ENCODE measurements around the gene ADGRV1. TPM values are rescaled to one million over a fixed set of nuclear protein-coding genes. Genes with fewer than 3 reads are reported as not detected.

The ADGRV1 gene
- total RNA-seq, 1 experiment from 2014 or later = 64.8 TPM

DNA sequence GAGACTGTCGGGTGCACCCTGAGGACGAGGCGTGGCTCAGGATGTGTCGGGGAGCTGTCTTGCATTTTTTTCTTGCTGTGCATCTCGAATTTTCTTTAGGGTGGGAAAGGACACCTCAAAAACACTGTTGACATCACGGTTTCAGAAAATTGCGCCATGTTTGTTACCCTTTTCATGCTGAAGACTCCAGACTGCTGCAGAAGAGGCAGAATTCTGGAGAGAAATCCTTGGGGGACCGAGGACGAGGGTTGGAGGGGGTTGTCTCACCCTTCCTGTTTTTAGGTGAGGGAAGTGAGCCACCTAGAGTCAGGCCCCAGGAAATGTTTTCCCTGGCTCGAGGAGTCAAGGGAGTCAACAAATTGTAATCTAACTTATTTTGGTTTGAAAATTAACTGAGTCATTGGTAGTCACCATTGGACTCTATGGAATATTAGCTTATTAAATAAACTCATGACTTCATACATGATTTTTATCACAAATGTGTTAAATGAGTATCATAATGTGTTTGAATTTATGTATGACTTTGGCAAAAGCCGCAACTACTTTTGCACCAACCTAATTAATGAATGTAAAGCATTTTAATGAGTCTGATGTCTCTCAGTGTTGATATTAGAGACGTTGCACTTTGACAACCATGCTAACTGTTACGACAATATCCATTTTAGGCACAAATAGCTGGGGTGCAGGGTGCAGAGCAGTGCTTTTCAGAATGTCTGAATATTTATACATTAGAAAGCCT lies 28.5 kb upstream of the ADGRV1 start:
- no CpG with 5 or more reads among the region's 13 CpGs for WGBS (ENCODE audit: extremely low coverage, insufficient read length, low lambda C conversion rate)
- no peak overlapping the region for H2BK5ac ChIP-seq (ENCODE audit: insufficient read length, low read length)
- Mint-ChIP-seq H3K36me3 (ENCODE audit: insufficient read depth in 1 of 3, low read depth in 3 of 3) (peaks cover under 1 to 12% (median under 1%) of the 10 kb centered on the region in 3 experiments; a peak in 5 of 7 replicates), H3K4me3 (peak overlapping the region; percentile 93 to 96), H3K27ac (peak overlapping the region; percentile 94 to 98 (median 96)), H3K4me1 (peaks cover 22 to 31% of the 10 kb centered on the region in 2 experiments), H3K9me3 (no peaks in the 10 kb centered on the region), H3K27me3 (ENCODE audit: low read depth) (no peaks in the 10 kb centered on the region)
- H3T11ph ChIP-seq (ENCODE audit: low read length) = no peak overlapping the region
- no peak overlapping the region for H3K4ac ChIP-seq (ENCODE audit: low read depth, low read length)
- no peaks in the 10 kb centered on the region for H3K79me1 ChIP-seq (ENCODE audit: insufficient read depth, low read depth, low read length, poor library complexity, severe bottlenecking)
- no peak overlapping the region for H3K56ac ChIP-seq (ENCODE audit: insufficient read length, low read depth, low read length)
- H2AK5ac ChIP-seq (ENCODE audit: insufficient read length, low read length) = no peak overlapping the region
- TF ChIP-seq, protein P1, sequence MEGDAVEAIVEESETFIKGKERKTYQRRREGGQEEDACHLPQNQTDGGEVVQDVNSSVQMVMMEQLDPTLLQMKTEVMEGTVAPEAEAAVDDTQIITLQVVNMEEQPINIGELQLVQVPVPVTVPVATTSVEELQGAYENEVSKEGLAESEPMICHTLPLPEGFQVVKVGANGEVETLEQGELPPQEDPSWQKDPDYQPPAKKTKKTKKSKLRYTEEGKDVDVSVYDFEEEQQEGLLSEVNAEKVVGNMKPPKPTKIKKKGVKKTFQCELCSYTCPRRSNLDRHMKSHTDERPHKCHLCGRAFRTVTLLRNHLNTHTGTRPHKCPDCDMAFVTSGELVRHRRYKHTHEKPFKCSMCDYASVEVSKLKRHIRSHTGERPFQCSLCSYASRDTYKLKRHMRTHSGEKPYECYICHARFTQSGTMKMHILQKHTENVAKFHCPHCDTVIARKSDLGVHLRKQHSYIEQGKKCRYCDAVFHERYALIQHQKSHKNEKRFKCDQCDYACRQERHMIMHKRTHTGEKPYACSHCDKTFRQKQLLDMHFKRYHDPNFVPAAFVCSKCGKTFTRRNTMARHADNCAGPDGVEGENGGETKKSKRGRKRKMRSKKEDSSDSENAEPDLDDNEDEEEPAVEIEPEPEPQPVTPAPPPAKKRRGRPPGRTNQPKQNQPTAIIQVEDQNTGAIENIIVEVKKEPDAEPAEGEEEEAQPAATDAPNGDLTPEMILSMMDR (conservative IDR thresholded peaks at IDR 0.05) = peak; percentile 82
- no peak overlapping the region for H2BK120ac ChIP-seq (ENCODE audit: low read depth, low read length, poor library complexity, severe bottlenecking)
- H2BK15ac ChIP-seq (ENCODE audit: low read depth, low read length) = no peak overlapping the region
- H3K23me2 ChIP-seq (ENCODE audit: insufficient read length, low read depth, low read length, poor library complexity, severe bottlenecking) = peaks cover 10% of the 10 kb centered on the region
- H4K20me1 ChIP-seq (ENCODE audit: control insufficient read depth, insufficient read depth, insufficient read length) = no peaks in the 10 kb centered on the region
- H3K18ac ChIP-seq (ENCODE audit: insufficient read length, low read depth, low read length) = peak overlapping the region; percentile 82
- H4K5ac ChIP-seq (ENCODE audit: insufficient read length, low read depth, low read length) = no peak overlapping the region
- no peaks in the 10 kb centered on the region; the same call in 1 of the 2 replicates for H3K79me2 ChIP-seq (ENCODE audit: insufficient read depth, low read length)
- H3K4me1 ChIP-seq (ENCODE audit: insufficient read depth, low read length) = 0 out of 2 replicates have a peak, but pooled peaks cover 2% of the 10 kb centered on the region
- H4K91ac ChIP-seq (ENCODE audit: insufficient read length, low read depth, low read length) = no peak overlapping the region
- peak overlapping the region; percentile 62 for H3K14ac ChIP-seq (ENCODE audit: insufficient read depth, low read length)
- peak overlapping the region; percentile 86 for H3K9ac ChIP-seq (ENCODE audit: extremely low read depth, insufficient read length, low read length)
- H2BK12ac ChIP-seq (ENCODE audit: insufficient read length, low read depth, low read length) = no peak overlapping the region
- DNase-seq = peak; percentile 73
- H2BK20ac ChIP-seq (ENCODE audit: low read depth, low read length, poor library complexity, severe bottlenecking) = no peak overlapping the region
- peak overlapping the region; percentile 98 for H3K4me2 ChIP-seq (ENCODE audit: insufficient read depth, insufficient read length, low read length)
- H3K27ac ChIP-seq (ENCODE audit: insufficient read length, low read depth, low read length) = peak overlapping the region; percentile 71
- H2AFZ ChIP-seq (ENCODE audit: low read length) = peak overlapping the region; percentile 99
- no peaks in the 10 kb centered on the region for H3K9me3 ChIP-seq (ENCODE audit: control insufficient read depth, low read depth, low read length)
- no peak overlapping the region for H3K23ac ChIP-seq (ENCODE audit: insufficient read length, low read depth, low read length)
- no peak overlapping the region for H4K8ac ChIP-seq (replicated peaks; ENCODE audit: insufficient read length, low read depth, low read length)
- no peaks in the 10 kb centered on the region for H3K27me3 ChIP-seq (ENCODE audit: insufficient read depth, low read length)

All from H9 (cell line).